ENCODE results near the gene GALM.

- TF ChIP-seq CTCF (IDR thresholded peaks at IDR 0.05; ENCODE audit: low read depth, low read length, missing input control) = no peak
- TF ChIP-seq ATF3 (IDR thresholded peaks at IDR 0.05) = no peak
- no peak for TF ChIP-seq NR2F2 (IDR thresholded peaks at IDR 0.05)
- TF ChIP-seq MAX (IDR thresholded peaks at IDR 0.05) = no peak
- no peak for TF ChIP-seq RAD21 (IDR thresholded peaks at IDR 0.05)
- TF ChIP-seq REST (IDR thresholded peaks at IDR 0.05) = no peak
These were observed 85.9 kb downstream of the GALM start for GRCh38 chr2:38751596-38752410.

Data from liver (tissue), 3 donors.